K562 (cell line): Measurements from ENCODE around the gene PGGHG.
A peak's percentile ranks its signal among the peaks of the same experiment; 100 is the strongest.

Experiments
- ATF2 ChIP-seq: sonication (generic); formaldehyde crosslinking; IDR thresholded peaks from 2 replicates; pipeline ENCODE4 v1.8.1; 2022; ENCODE audit warnings: missing genetic modification reagents
- CAMTA2 ChIP-seq: fragments of 250-450 bp; sonication (Bioruptor Pico); conservative IDR thresholded peaks from 2 replicates; pipeline ENCODE4 v1.5.1; 2022
- ERF ChIP-seq: fragments of 450-650 bp; formaldehyde crosslinking; IDR thresholded peaks from 2 replicates; pipeline ENCODE4 v1.4.0; 2020; ENCODE audit warnings: mild to moderate bottlenecking, mixed read lengths
- FOS ChIP-seq: IDR thresholded peaks from 3 replicates; pipeline ENCODE4 v1.6.1; 2011; ENCODE audit not compliant: insufficient read length; ENCODE audit errors: extremely low read depth
- FOXP4 ChIP-seq: sonication (generic); formaldehyde crosslinking; IDR thresholded peaks from 2 replicates; pipeline ENCODE4 v1.8.0; 2022; ENCODE audit warnings: mild to moderate bottlenecking, missing genetic modification reagents, borderline replicate concordance
- MYC ChIP-seq, 2 experiments: fragments of 250-450 bp in 1 of 2; sonication (Bioruptor Pico) in 1 of 2; IDR thresholded peaks; 2 replicates each; pipeline versions ENCODE4 v1.5.1 to v1.6.1; 2012 to 2021; ENCODE audit warnings: low read depth in 2 of 2, borderline replicate concordance in 1 of 2, improper control_type of control experiment in 1 of 2, low read length in 1 of 2, mild to moderate bottlenecking in 1 of 2, moderate library complexity in 1 of 2
- POLR2A ChIP-seq: fragments of 450-650 bp; conservative IDR thresholded peaks from 2 replicates; pipeline ENCODE4 v1.6.1; 2016
- POLR2G ChIP-seq: fragments of 200-400 bp; formaldehyde crosslinking; IDR thresholded peaks from 2 replicates; pipeline ENCODE4 v1.6.1; 2017; ENCODE audit warnings: low read depth, mild to moderate bottlenecking, antibody characterized with exemption, low read length, moderate library complexity
- SMARCA4 ChIP-seq: fragments of 450-650 bp; IDR thresholded peaks from 2 replicates; pipeline ENCODE4 v1.6.1; 2016
- YY1 ChIP-seq, 3 experiments: IDR thresholded peaks; 2 replicates each; pipeline ENCODE4 v1.6.1; 2011; ENCODE audit warnings: low read length in 2 of 3, mild to moderate bottlenecking in 2 of 3, moderate library complexity in 2 of 3, borderline replicate concordance in 1 of 3, control low read depth in 1 of 3, low read depth in 1 of 3; ENCODE audit not compliant: insufficient read depth in 3 of 3, insufficient replicate concordance in 2 of 3, control insufficient read depth in 1 of 3, insufficient read length in 1 of 3; ENCODE audit errors: extremely low read depth in 1 of 3
- ZC3H4 ChIP-seq: sonication (generic); formaldehyde crosslinking; IDR thresholded peaks from 2 replicates; pipeline ENCODE4 v1.9.0; 2021; ENCODE audit warnings: missing genetic modification reagents, borderline replicate concordance
- ZNF134 ChIP-seq: fragments of 250-450 bp; sonication (Bioruptor Pico); conservative IDR thresholded peaks from 2 replicates; pipeline ENCODE4 v1.4.0; 2020
- TF ChIP-seq, protein P1 (sequence below), 3 experiments: IDR thresholded peaks in 2 of 3; conservative IDR thresholded peaks in 1 of 3; 2 replicates each; pipeline ENCODE4 v1.5.1; 2011 to 2012; ENCODE audit warnings: low read length in 3 of 3, mild to moderate bottlenecking in 3 of 3, control low read depth in 2 of 3, improper control_type of control experiment in 1 of 3, inconsistent platforms in 1 of 3, low read depth in 1 of 3, mixed read lengths in 1 of 3, moderate library complexity in 1 of 3; ENCODE audit not compliant: insufficient read depth in 2 of 3
- TF ChIP-seq, protein P2 (sequence below): sonication (generic); formaldehyde crosslinking; IDR thresholded peaks from 2 replicates; pipeline ENCODE4 v1.8.0; 2023; ENCODE audit warnings: mild to moderate bottlenecking, missing genetic modification reagents

GRCh38 chr11:284105-285020, 4.6 kb upstream of the PGGHG start:
- no peak for TF ChIP-seq FOXP4 (CRISPR knock-in tag)
- TF ChIP-seq SMARCA4: no peak
- no peak for TF ChIP-seq MYC (IDR thresholded peaks at IDR 0.05; ENCODE audit: low read depth, low read length)
- TF ChIP-seq MYC (CRISPR knock-in tag; IDR thresholded peaks at IDR 0.05; ENCODE audit: borderline replicate concordance, low read depth): no peak
- TF ChIP-seq POLR2A: no peak
- TF ChIP-seq, protein P1, sequence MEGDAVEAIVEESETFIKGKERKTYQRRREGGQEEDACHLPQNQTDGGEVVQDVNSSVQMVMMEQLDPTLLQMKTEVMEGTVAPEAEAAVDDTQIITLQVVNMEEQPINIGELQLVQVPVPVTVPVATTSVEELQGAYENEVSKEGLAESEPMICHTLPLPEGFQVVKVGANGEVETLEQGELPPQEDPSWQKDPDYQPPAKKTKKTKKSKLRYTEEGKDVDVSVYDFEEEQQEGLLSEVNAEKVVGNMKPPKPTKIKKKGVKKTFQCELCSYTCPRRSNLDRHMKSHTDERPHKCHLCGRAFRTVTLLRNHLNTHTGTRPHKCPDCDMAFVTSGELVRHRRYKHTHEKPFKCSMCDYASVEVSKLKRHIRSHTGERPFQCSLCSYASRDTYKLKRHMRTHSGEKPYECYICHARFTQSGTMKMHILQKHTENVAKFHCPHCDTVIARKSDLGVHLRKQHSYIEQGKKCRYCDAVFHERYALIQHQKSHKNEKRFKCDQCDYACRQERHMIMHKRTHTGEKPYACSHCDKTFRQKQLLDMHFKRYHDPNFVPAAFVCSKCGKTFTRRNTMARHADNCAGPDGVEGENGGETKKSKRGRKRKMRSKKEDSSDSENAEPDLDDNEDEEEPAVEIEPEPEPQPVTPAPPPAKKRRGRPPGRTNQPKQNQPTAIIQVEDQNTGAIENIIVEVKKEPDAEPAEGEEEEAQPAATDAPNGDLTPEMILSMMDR (IDR thresholded peaks at IDR 0.05 in 2 of 3, conservative IDR thresholded peaks at IDR 0.05 in 1 of 3; ENCODE audit: insufficient read depth in 2 of 3, low read depth in 1 of 3, low read length in 3 of 3): no peak
- TF ChIP-seq POLR2G: peak; percentile 47; the same call in 1 of the 2 replicates
- no peak for TF ChIP-seq ATF2 (CRISPR knock-in tag)
- no peak for TF ChIP-seq FOS
- no peak for TF ChIP-seq CAMTA2
- no peak for TF ChIP-seq ZC3H4 (CRISPR knock-in tag)
- no peak for TF ChIP-seq YY1 (IDR thresholded peaks at IDR 0.05; ENCODE audit: borderline replicate concordance in 1 of 3, control insufficient read depth in 1 of 3, extremely low read depth in 1 of 3, insufficient read depth in 3 of 3, insufficient read length in 1 of 3, insufficient replicate concordance in 2 of 3, low read depth in 1 of 3, low read length in 2 of 3)
- no peak for TF ChIP-seq ERF (CRISPR knock-in tag)
- TF ChIP-seq ZNF134: no peak
- TF ChIP-seq, protein P2, sequence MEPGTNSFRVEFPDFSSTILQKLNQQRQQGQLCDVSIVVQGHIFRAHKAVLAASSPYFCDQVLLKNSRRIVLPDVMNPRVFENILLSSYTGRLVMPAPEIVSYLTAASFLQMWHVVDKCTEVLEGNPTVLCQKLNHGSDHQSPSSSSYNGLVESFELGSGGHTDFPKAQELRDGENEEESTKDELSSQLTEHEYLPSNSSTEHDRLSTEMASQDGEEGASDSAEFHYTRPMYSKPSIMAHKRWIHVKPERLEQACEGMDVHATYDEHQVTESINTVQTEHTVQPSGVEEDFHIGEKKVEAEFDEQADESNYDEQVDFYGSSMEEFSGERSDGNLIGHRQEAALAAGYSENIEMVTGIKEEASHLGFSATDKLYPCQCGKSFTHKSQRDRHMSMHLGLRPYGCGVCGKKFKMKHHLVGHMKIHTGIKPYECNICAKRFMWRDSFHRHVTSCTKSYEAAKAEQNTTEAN (CRISPR knock-in tag): no peak
